Retinal pigment epithelial cell (primary cell): ENCODE measurements around the gene SPATA32.
A peak's percentile ranks its signal among the peaks of the same experiment; 100 is the strongest.

Source experiments
- DNase-seq: peaks from one replicate; pipeline ENCODE4 v3.0.0-alpha.2; 2010; ENCODE audit warnings: low read depth
- H3K4me3 ChIP-seq: 2 replicates; pipeline ENCODE4 v1.5.1; 2011; ENCODE audit warnings: mild to moderate bottlenecking, low read length, control low read depth, moderate library complexity
- TF ChIP-seq, protein P1 (sequence below): conservative IDR thresholded peaks from 2 replicates; pipeline ENCODE4 v1.5.1; 2011; ENCODE audit warnings: low read depth, low read length, control low read depth, inconsistent platforms

SPATA32 gene

DNA sequence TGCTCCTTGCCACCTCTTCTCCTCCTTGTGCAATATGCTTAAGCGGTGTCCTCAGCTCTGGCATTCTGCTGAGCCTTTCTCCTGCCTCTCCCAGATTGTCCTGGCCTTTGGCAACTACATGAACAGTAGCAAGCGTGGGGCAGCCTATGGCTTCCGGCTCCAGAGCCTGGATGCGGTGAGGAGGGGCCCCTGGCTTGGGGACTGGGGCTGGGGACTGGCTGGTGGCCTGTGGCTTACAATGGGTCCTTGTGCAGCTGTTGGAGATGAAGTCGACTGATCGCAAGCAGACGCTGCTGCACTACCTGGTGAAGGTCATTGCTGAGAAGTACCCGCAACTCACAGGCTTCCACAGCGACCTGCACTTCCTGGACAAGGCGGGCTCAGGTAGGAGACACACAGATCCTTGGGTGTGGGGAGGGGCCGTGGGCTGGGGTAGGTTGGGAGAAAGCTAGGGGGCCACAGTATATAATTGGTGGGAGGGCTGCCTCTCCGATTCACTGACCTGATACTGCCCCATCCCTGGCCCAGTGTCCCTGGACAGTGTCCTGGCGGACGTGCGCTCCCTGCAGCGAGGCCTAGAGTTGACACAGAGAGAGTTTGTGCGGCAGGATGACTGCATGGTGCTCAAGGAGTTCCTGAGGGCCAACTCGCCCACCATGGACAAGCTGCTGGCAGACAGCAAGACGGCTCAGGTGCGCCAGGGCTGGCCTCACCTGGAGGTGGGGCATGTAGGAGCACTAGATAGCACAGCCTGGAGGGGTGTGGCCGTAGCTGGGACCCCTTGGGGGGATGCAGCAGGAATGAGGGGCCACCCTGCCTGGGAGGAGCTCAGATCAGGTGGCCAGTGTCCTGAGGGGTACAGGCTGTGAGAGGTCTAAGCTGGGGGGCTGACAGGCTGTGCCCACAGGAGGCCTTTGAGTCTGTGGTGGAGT lies 16.9 kb downstream of the SPATA32 start:
- TF ChIP-seq, protein P1, sequence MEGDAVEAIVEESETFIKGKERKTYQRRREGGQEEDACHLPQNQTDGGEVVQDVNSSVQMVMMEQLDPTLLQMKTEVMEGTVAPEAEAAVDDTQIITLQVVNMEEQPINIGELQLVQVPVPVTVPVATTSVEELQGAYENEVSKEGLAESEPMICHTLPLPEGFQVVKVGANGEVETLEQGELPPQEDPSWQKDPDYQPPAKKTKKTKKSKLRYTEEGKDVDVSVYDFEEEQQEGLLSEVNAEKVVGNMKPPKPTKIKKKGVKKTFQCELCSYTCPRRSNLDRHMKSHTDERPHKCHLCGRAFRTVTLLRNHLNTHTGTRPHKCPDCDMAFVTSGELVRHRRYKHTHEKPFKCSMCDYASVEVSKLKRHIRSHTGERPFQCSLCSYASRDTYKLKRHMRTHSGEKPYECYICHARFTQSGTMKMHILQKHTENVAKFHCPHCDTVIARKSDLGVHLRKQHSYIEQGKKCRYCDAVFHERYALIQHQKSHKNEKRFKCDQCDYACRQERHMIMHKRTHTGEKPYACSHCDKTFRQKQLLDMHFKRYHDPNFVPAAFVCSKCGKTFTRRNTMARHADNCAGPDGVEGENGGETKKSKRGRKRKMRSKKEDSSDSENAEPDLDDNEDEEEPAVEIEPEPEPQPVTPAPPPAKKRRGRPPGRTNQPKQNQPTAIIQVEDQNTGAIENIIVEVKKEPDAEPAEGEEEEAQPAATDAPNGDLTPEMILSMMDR: no peak
- no peak overlapping the region for H3K4me3 ChIP-seq
- DNase-seq: no peak

DNA sequence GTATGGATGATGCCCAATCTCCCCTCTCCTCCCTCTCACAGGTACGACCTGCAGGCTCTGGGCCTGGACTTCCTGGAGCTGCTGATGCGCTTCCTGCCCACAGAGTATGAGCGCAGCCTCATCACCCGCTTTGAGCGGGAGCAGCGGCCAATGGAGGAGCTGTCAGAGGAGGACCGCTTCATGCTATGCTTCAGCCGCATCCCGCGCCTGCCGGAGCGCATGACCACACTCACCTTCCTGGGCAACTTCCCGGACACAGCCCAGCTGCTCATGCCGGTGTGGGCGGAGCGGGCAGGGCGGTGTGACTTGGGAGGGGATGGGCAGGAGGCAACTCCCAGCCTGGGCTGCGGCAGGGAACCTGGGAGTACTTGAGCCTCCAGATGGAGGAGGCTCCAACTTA lies 18.1 kb downstream of the SPATA32 start:
- no peak for DNase-seq
- TF ChIP-seq, protein P1: no peak
- no peak overlapping the region for H3K4me3 ChIP-seq

DNA sequence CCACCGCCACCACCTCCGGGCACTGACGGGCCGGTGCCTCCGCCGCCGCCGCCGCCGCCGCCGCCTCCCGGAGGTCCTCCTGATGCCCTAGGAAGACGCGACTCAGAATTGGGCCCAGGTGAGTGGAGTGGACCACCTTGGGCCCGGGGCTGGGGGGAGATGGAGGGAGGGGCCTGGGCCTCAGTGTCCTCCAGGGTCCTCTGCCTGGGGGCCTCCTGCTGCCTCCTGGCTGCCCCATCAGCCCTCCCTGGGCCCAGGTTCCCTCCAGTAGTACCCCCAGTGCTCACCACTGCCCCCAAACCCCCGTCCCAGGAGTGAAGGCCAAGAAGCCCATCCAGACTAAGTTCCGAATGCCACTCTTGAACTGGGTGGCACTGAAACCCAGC lies 19.9 kb downstream of the SPATA32 start:
- no peak for DNase-seq
- H3K4me3 ChIP-seq: no peak overlapping the region
- TF ChIP-seq, protein P1: no peak

DNA sequence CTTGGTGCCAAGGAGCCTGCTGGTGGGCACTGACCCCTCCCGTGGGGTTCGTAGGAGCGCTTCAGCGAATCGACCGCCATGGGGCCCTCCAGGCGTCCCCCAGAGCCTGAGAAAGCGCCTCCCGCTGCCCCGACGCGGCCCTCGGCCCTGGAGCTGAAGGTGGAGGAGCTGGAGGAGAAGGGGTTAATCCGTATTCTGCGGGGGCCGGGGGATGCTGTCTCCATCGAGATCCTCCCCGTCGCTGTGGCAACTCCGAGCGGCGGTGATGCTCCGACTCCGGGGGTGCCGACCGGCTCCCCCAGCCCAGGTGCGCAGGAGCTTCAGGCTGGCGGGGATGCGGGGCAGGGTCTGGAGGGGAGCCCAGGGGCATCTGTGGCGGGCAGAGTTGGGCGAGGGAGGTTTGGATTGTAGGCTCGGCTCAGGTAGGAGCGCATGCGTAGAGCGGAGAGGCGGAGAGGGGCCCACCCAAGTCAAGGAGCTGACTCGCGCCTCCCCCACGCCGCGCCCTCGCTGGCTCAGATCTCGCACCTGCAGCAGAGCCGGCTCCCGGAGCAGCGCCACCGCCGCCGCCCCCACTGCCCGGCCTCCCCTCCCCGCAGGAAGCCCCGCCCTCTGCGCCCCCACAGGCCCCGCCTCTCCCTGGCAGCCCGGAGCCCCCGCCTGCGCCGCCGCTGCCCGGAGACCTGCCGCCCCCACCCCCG lies 20.4 kb downstream of the SPATA32 start:
- H3K4me3 ChIP-seq: peak overlapping the region; percentile 55
- DNase-seq: no peak
- TF ChIP-seq, protein P1: no peak

DNA sequence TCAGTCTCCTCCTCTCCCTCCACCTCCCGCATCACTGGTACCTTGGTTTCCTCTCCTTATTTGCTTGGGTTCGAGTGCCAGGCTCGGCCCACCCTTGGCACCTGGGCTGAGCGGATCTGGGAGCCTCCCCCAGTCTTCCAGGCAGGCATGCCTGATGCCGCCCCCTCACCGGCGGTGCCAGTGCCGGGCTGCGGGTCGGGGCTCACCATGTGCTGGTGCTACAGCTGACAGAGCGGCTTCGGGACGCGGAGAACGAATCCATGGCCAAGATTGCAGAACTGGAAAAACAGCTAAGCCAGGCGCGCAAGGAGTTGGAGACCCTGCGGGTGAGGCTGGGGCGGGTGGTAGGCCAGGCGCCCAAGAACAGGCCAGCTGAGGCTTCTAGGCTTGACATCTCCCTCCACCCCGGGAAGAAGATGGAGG lies 21.0 kb downstream of the SPATA32 start:
- TF ChIP-seq, protein P1: no peak
- DNase-seq: no peak
- peak overlapping the region; percentile 55 for H3K4me3 ChIP-seq

DNA sequence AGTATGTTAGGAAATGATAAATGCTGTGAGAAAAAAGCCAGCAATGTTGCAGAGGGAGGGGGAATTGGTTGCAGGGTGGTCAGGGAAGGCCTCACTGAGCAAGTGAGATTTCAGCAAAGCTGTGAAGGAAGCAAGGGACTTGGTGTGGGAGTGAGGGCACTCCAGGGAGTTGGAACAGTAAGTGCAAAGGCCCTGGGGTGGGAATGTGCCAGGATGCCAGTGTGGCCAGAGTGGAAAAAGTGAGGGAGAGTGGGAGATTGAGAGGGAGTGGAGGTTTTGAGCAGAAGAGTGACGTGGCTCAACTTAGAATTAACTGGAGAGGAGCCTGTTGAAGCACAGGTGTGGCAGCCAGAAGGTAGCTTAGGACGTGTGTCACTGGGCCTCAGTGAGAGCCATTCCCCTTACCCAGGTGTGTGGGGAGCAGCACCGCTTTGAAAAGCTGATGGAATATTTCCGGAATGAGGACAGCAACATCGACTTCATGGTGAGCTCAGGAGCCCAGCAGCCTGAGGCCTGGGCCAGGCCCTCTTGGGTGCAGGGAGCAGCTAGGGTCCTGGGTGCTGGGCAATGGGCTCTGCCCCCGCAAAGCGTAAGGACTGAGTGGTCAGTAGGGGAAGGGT lies 23.6 kb downstream of the SPATA32 start:
- TF ChIP-seq, protein P1: no peak
- DNase-seq: no peak
- no peak overlapping the region for H3K4me3 ChIP-seq
